Body of pancreas (tissue), 4 donors: ENCODE data around the gene CHM. TPM values are rescaled to one million over a fixed set of nuclear protein-coding genes. Genes with fewer than 3 reads are reported as not detected.
"Not testable (repeated sequence)": the region's sequence is repeated elsewhere in the genome, so short reads cannot be mapped to it uniquely, and the experiment has no call there.

Experiments
- ATAC-seq: fragments of 150-250 bp; one replicate; pipeline ENCODE4 v1.9.1; 2016
- DNase-seq, 4 donors: peaks; one replicate each; pipeline ENCODE4 v3.0.0-alpha.2; 2019
- H3K27ac ChIP-seq, 4 donors: fragments of 200-600 bp; sonication (generic); 1 replicate in 3 of 4; 2 replicates in 1 of 4; pipeline versions ENCODE4 v1.5.1 to v1.6.1; 2016 to 2019; ENCODE audit warnings: mild to moderate bottlenecking in 1 of 4, mixed read lengths in 1 of 4, moderate library complexity in 1 of 4
- H3K27me3 ChIP-seq, 2 donors: fragments of 200-600 bp; sonication (generic); one replicate each; pipeline ENCODE4 v1.6.0; 2016; ENCODE audit warnings: mild to moderate bottlenecking in 1 of 2
- H3K36me3 ChIP-seq, 2 donors: fragments of 200-600 bp; sonication (generic); replicated peaks in 1 of 2; 2 replicates each; pipeline ENCODE4 v1.5.1; 2016; ENCODE audit warnings: low read depth in 2 of 2; ENCODE audit not compliant: insufficient read depth in 1 of 2
- H3K4me1 ChIP-seq: fragments of 200-600 bp; sonication (generic); one replicate; pipeline ENCODE4 v1.6.0; 2016
- H3K4me3 ChIP-seq, 2 donors: fragments of 200-600 bp; sonication (generic); 1 replicate in 1 of 2; 2 replicates in 1 of 2; pipeline ENCODE4 v1.5.1; 2016 to 2019
- H3K9me3 ChIP-seq, 3 donors: fragments of 200-600 bp; sonication (generic); 1 replicate in 2 of 3; 2 replicates in 1 of 3; pipeline ENCODE4 v1.5.1; 2016
- POLR2A ChIP-seq, 3 donors: fragments of 450-650 bp; IDR thresholded peaks; one replicate each; pipeline ENCODE4 v1.6.1; 2016; ENCODE audit warnings: antibody characterized with exemption in 3 of 3, mild to moderate bottlenecking in 2 of 3
- WGBS, 2 donors: methylation state at CpG; one replicate each; pipeline ENCODE4 v1.1.5; 2017; 5-methylcytosine and 5-hydroxymethylcytosine counted together
- intact Hi-C: fragments of 100-400 bp; cut with DNase I; formaldehyde crosslinking; loops from one replicate; pipeline ENCODE4 v1.15.1; 2023
- total RNA-seq, 2 donors: library from RNA; depleted of rRNA; stranded (reverse); fragments of >200 nt; gene quantifications; one replicate each; pipeline ENCODE4 v1.1.0, GENCODE V29; 2016
- TF ChIP-seq, protein P1 (sequence below), 7 experiments: fragments of 450-650 bp in 4 of 7; fragments of 200-600 bp in 3 of 7; sonication (generic) in 3 of 7; IDR thresholded peaks; one replicate each; pipeline ENCODE4 v1.5.1; 2016 to 2019; ENCODE audit warnings: antibody characterized with exemption in 7 of 7

The CHM gene
- total RNA-seq, 2 donors from 2014 or later: 7.9 to 11.2 TPM

DNA sequence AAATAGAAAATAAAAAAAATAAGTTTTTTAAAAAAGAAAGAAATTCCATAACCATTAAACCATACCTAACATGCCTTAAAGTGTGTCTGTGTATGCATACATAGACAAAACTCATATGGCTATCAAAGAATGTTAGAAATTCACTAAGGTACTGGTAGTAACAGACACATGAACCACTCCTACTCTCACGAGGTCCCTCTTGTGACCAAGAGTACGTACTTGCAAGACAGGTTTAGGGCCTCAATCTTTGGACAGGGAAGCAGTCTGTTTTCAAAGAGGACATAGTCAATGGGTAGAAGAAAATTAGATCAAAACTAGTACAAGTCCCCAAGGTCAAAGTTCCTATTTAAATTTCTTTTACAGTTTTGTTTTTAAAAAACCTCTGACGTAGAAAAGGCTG, 117.3 kb downstream of the CHM start:
- no peak overlapping the region for H3K4me3 ChIP-seq
- H3K9me3 ChIP-seq: no peaks in the 10 kb centered on the region
- no peaks in the 10 kb centered on the region for H3K27me3 ChIP-seq
- peaks cover 4% of the 10 kb centered on the region for H3K4me1 ChIP-seq
- no peak overlapping the region for H3K27ac ChIP-seq
- no peak for ATAC-seq
- 76 to 78% methylated on average over 3 of the region's 3 CpGs for WGBS, 2 donors
- intact Hi-C loops: no loop called here
- DNase-seq: no peak
- TF ChIP-seq, protein P1, sequence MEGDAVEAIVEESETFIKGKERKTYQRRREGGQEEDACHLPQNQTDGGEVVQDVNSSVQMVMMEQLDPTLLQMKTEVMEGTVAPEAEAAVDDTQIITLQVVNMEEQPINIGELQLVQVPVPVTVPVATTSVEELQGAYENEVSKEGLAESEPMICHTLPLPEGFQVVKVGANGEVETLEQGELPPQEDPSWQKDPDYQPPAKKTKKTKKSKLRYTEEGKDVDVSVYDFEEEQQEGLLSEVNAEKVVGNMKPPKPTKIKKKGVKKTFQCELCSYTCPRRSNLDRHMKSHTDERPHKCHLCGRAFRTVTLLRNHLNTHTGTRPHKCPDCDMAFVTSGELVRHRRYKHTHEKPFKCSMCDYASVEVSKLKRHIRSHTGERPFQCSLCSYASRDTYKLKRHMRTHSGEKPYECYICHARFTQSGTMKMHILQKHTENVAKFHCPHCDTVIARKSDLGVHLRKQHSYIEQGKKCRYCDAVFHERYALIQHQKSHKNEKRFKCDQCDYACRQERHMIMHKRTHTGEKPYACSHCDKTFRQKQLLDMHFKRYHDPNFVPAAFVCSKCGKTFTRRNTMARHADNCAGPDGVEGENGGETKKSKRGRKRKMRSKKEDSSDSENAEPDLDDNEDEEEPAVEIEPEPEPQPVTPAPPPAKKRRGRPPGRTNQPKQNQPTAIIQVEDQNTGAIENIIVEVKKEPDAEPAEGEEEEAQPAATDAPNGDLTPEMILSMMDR (IDR thresholded peaks at IDR 0.05): no peak
- no peak for TF ChIP-seq POLR2A (IDR thresholded peaks at IDR 0.05)
- H3K36me3 ChIP-seq: no peaks in the 10 kb centered on the region

- intact Hi-C loops: no loop called here
- H3K27me3 ChIP-seq: no peaks in the 10 kb centered on the region
- no peak overlapping the region for H3K27ac ChIP-seq
- no peak overlapping the region for H3K4me3 ChIP-seq
- peaks cover 4% of the 10 kb centered on the region for H3K4me1 ChIP-seq
- 0 to 24% methylated on average over 1 of the region's 1 CpG for WGBS, 2 donors
- TF ChIP-seq, protein P1 (IDR thresholded peaks at IDR 0.05): no peak
- TF ChIP-seq POLR2A (IDR thresholded peaks at IDR 0.05): no peak
- no peak for ATAC-seq
- H3K36me3 ChIP-seq: no peaks in the 10 kb centered on the region
- no peaks in the 10 kb centered on the region for H3K9me3 ChIP-seq
- no peak for DNase-seq
These were observed 118.8 kb downstream of the CHM start for GRCh38 chrX:85928606-85929005.

DNA sequence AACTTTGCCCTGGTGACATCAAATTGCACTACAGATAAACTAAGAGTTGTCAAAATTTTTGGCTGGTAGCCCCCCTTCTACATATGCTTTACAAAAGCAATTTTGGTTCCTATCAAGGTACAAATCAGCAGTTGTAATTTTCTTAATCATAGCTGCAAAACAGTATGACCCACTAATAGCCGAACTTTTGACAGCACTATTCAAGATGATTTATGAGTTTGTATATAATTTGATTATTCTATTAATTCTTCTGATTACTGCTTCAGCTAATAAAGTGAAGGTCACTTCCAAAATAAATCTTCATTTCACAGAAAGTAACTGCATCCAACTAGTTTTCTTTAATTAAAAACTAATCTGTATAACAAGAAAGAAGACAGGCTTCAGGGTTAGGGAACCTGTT, 119.6 kb downstream of the CHM start:
- Histone ChIP-seq H3K27ac (no peak overlapping the region), H3K9me3 (no peaks in the 10 kb centered on the region), H3K36me3 (no peaks in the 10 kb centered on the region), H3K4me3 (no peak overlapping the region), H3K4me1 (peaks cover 4% of the 10 kb centered on the region), H3K27me3 (no peaks in the 10 kb centered on the region)
- WGBS, 2 donors: 43 to 50% methylated on average over 1 of the region's 1 CpG
- DNase-seq (no peak), ATAC-seq (no peak)
- TF ChIP-seq, protein P1 (IDR thresholded peaks at IDR 0.05): no peak
- no peak for TF ChIP-seq POLR2A (IDR thresholded peaks at IDR 0.05)
- intact Hi-C loops: no loop called here

DNA sequence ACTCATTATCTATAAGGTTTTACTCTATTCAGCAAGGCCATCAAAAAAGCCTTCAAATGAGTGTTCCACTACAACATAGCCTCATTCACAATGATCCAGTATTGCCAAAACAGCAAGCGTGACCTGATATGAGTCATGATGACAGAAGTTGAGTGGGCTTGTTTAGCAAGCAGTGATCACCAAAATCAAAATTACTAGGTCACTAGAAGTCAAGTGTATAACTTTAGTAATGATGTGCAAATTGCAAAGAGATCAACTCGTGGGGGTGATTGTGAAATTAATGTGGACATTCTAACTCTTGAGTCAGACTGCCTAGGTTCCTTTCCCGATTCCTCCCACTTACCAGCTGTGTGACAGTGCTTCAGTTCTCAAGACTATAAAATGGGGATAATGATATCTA, 124.5 kb downstream of the CHM start:
- Histone ChIP-seq H3K27ac (no peak overlapping the region), H3K36me3 (no peaks in the 10 kb centered on the region), H3K4me3 (no peak overlapping the region), H3K9me3 (no peaks in the 10 kb centered on the region), H3K4me1 (no peaks in the 10 kb centered on the region), H3K27me3 (no peaks in the 10 kb centered on the region)
- 72 to 93% methylated on average over 3 of the region's 3 CpGs for WGBS, 2 donors
- intact Hi-C loops: no loop called here
- no peak for ATAC-seq
- TF ChIP-seq, protein P1 (IDR thresholded peaks at IDR 0.05): no peak
- TF ChIP-seq POLR2A (IDR thresholded peaks at IDR 0.05): no peak
- DNase-seq: no peak

DNA sequence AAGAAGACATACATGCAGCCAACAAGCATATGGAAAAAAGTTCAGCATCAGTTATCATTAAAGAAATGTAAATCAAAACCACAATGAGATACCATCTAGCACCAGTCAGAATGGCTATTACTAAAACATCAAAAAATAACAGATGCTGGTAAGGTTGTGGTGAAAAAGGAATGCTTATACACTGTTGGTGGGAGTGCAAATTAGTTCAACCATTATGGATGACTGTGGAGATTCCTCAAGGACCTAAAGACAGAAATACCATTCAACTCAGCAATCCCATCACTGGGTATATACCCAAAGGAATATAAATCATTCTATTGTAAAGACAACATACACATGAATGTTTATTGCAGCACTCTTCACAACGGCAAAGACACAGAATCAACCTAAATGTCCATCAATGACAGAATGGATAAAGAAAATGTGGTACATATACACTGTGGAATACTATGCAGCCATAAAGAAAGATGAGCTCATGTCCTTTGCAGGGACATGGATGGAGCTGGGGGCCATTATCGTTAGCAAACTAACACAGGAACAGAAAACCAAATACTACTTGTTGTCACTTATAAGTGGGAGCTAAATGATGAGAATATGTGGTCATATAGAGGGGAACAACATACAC, 130.6 kb downstream of the CHM start:
- H3K4me3 ChIP-seq, intact Hi-C loops, H3K27ac ChIP-seq, H3K36me3 ChIP-seq, H3K4me1 ChIP-seq, H3K27me3 ChIP-seq, H3K9me3 ChIP-seq, DNase-seq, ATAC-seq: not testable (repeated sequence)
- 97 to 100% methylated on average over 2 of the region's 2 CpGs for WGBS, 2 donors
